Endothelial cell of umbilical vein (primary cell): Measurements from ENCODE around the gene MRPL24. TPM values are rescaled to one million over a fixed set of nuclear protein-coding genes. Genes with fewer than 3 reads are reported as not detected.

Source experiments
- BruUV-seq: library from RNA; stranded (reverse); fragments of 400-500 nt; replicated peaks from 2 replicates; lab custom pipeline; 2021; lab: Mats Ljungman, UMichigan
- CTCF ChIA-PET: fragments of 300-600, 350-600 bp; sonication (Branson Sonifier 250); formaldehyde crosslinking; loops from one replicate; lab custom pipeline; 2021; ENCODE audit warnings: antibody characterized with exemption, inconsistent platforms; lab: Charles Lee
- POLR2A ChIA-PET: fragments of 300-600, 350-600 bp; sonication (Branson Sonifier 250); formaldehyde crosslinking; loops from one replicate; lab custom pipeline; 2021; ENCODE audit warnings: antibody characterized with exemption, inconsistent platforms; lab: Charles Lee
- DNase-seq: peaks from one replicate; pipeline ENCODE4 v3.0.0-alpha.2; 2011; ENCODE audit warnings: low read depth, low spot score
- FAIRE-seq: peaks from 2 replicates; lab custom pipeline; 2011; peaks lifted over from hg19 to GRCh38; lab: Jason Lieb, UNC
- H2AFZ ChIP-seq: 2 replicates; pipeline ENCODE4 v1.6.0; 2012; ENCODE audit warnings: low read depth, low read length, control low read depth, inconsistent platforms
- H3K27ac ChIP-seq: 2 replicates; pipeline ENCODE4 v1.5.1; 2011; ENCODE audit warnings: low read depth, mild to moderate bottlenecking, control low read depth, low read length, moderate library complexity; ENCODE audit not compliant: insufficient read depth
- H3K27me3 ChIP-seq, 2 experiments: 2 replicates each; pipeline versions ENCODE4 v1.6.0 to v1.6.1; 2011; ENCODE audit warnings: low read length in 2 of 2, mixed read lengths in 1 of 2; ENCODE audit not compliant: control insufficient read depth in 2 of 2, insufficient read depth in 2 of 2
- H3K36me3 ChIP-seq, 2 experiments: 2 replicates in 1 of 2; 3 replicates in 1 of 2; pipeline ENCODE4 v1.5.1; 2011; ENCODE audit warnings: low read length in 2 of 2, mild to moderate bottlenecking in 1 of 2, moderate library complexity in 1 of 2; ENCODE audit not compliant: control insufficient read depth in 2 of 2, insufficient read depth in 2 of 2; ENCODE audit errors: extremely low read depth in 1 of 2
- H3K4me1 ChIP-seq: 3 replicates; pipeline ENCODE4 v1.5.1; 2011; ENCODE audit warnings: mild to moderate bottlenecking, low read length; ENCODE audit not compliant: control insufficient read depth, insufficient read depth; ENCODE audit errors: extremely low read depth
- H3K4me2 ChIP-seq: 2 replicates; pipeline ENCODE4 v1.6.1; 2011; ENCODE audit warnings: low read length, control low read depth, mixed read lengths; ENCODE audit not compliant: insufficient read depth
- H3K4me3 ChIP-seq, 3 experiments: fragments of 200-600 bp in 1 of 3; sonication (generic), shearing (Covaris generic) in 1 of 3; replicated peaks in 1 of 3; 2 replicates each; pipeline ENCODE4 v1.5.1; 2011 to 2016; ENCODE audit warnings: control low read depth in 3 of 3, low read length in 3 of 3, mild to moderate bottlenecking in 2 of 3, inconsistent platforms in 1 of 3, low read depth in 1 of 3, moderate library complexity in 1 of 3; ENCODE audit not compliant: insufficient read depth in 1 of 3
- H3K79me2 ChIP-seq: 2 replicates; pipeline ENCODE4 v1.6.0; 2012; ENCODE audit warnings: low read length, inconsistent platforms; ENCODE audit not compliant: control insufficient read depth, insufficient read depth
- H3K9ac ChIP-seq: replicated peaks from 2 replicates; pipeline ENCODE3; 2011; ENCODE audit warnings: low read length, control low read depth; ENCODE audit not compliant: insufficient read depth; ENCODE audit errors: extremely low read depth
- H3K9me1 ChIP-seq: replicated peaks from 3 replicates; pipeline ENCODE4 v1.6.0; 2011; ENCODE audit warnings: mild to moderate bottlenecking, low read length; ENCODE audit not compliant: control insufficient read depth, insufficient read depth; ENCODE audit errors: extremely low read depth
- H3K9me3 ChIP-seq: replicated peaks from 2 replicates; pipeline ENCODE4 v1.5.1; 2012; ENCODE audit warnings: low read length, inconsistent platforms; ENCODE audit not compliant: control insufficient read depth, insufficient read depth
- H4K20me1 ChIP-seq: replicated peaks from 2 replicates; pipeline ENCODE3; 2011; ENCODE audit warnings: mild to moderate bottlenecking, low read length; ENCODE audit not compliant: control insufficient read depth, insufficient read depth; ENCODE audit errors: extremely low read depth
- EZH2 ChIP-seq: IDR thresholded peaks from 2 replicates; pipeline ENCODE4 v1.6.1; 2012; ENCODE audit warnings: borderline replicate concordance, low read depth, mild to moderate bottlenecking, moderate library complexity, low read length, inconsistent platforms; ENCODE audit not compliant: severe bottlenecking
- FOS ChIP-seq: IDR thresholded peaks from 2 replicates; pipeline ENCODE4 v1.6.1; 2011; ENCODE audit warnings: mild to moderate bottlenecking, low read length, moderate library complexity, borderline replicate concordance; ENCODE audit not compliant: insufficient read depth
- GATA2 ChIP-seq: IDR thresholded peaks from 2 replicates; pipeline ENCODE4 v1.7.0; 2011; ENCODE audit warnings: low read depth, mild to moderate bottlenecking, moderate library complexity, mixed read lengths, low read length; ENCODE audit not compliant: insufficient read length, insufficient read depth
- JUN ChIP-seq: IDR thresholded peaks from 2 replicates; pipeline ENCODE4 v1.6.1; 2011; ENCODE audit warnings: borderline replicate concordance, low read depth; ENCODE audit not compliant: insufficient read length, insufficient read depth
- MAX ChIP-seq: IDR thresholded peaks from 2 replicates; pipeline ENCODE4 v1.6.1; 2011; ENCODE audit not compliant: insufficient read depth, insufficient read length
- POLR2AphosphoS5 ChIP-seq: IDR thresholded peaks from 2 replicates; pipeline ENCODE4 v1.6.1; 2012; ENCODE audit warnings: low read depth, mild to moderate bottlenecking, control low read depth, low read length, moderate library complexity; ENCODE audit not compliant: insufficient read depth
- dilution Hi-C: fragments of 300-500 bp; cut with MboI; formaldehyde crosslinking; loops from one replicate; pipeline ENCODE4 v1.15.0; 2019; ENCODE audit warnings: low sequenced_read_pairs; ENCODE audit not compliant: extremely low pct_ligation_motif_present
- intact Hi-C: fragments of 100-400 bp; cut with micrococcal nuclease; formaldehyde crosslinking; loops from one replicate; pipeline ENCODE4 v1.10.0; 2022
- polyA plus RNA-seq, 4 experiments: library from polyadenylated mRNA; depleted of rRNA in 3 of 4; stranded (reverse) in 3 of 4; unstranded in 1 of 4; fragments of >200 nt; gene quantifications; 2 replicates each; pipeline versions ENCODE4 v1.2.1 to v1.2.3, GENCODE V29; 2011 to 2012; ENCODE audit warnings: missing spikeins in 1 of 4
- total RNA-seq: library from RNA; stranded (reverse); gene quantifications from 2 replicates; pipeline ENCODE4 v1.2.3, GENCODE V29; 2021
- TF ChIP-seq, protein P1 (sequence below), 2 donors: IDR thresholded peaks; 1 replicate in 1 of 2; 2 replicates in 1 of 2; pipeline ENCODE4 v1.5.1; 2011; ENCODE audit warnings: low read length in 2 of 2, mild to moderate bottlenecking in 2 of 2, moderate library complexity in 2 of 2, control low read depth in 1 of 2, inconsistent platforms in 1 of 2, low read depth in 1 of 2; ENCODE audit not compliant: insufficient read depth in 1 of 2; ENCODE audit errors: extremely low read depth in 1 of 2

Gene MRPL24
- total and polyA plus RNA-seq, 2 donors (not counting 3 experiments of a cell fraction or from before 2014, with no cell fraction given), result 47.9 to 77.7 TPM

GRCh38 chr1:156726549-156727226 lies 14.2 kb downstream of the MRPL24 start:
- H3K4me3 ChIP-seq, result peak overlapping the region in 1 of 3 experiments; percentile 79

More at GRCh38 chr1:156726549-156727226, 14.2 kb downstream of the MRPL24 start:
- ChIA-PET CTCF (interaction anchor here (0.6 to 5.3 kb wide), 71 partner anchors 8 to 201 kb away, joined by 3 to 546 read pairs (median 6); partner anchors contain the start of genes CRABP2, HDGF, INSRR and LRRC71), POLR2A (interaction anchor here (1.7 kb wide), 1 partner anchor 37 kb away, joined by 6 read pairs; no protein-coding TSS in a partner anchor)
- DNase-seq (peak; percentile 62), FAIRE-seq (peak; percentile 78)
- H3K27me3 ChIP-seq, result no peaks in the 10 kb centered on the region
- no peaks in the 10 kb centered on the region for H3K9me3 ChIP-seq
- H4K20me1 ChIP-seq, result peaks cover 7% of the 10 kb centered on the region
- peak overlapping the region; percentile 89 for H3K4me2 ChIP-seq
- H3K9ac ChIP-seq, result no peak overlapping the region
- intact Hi-C loops, result loop anchor here (1.0 kb wide), 6 partner anchors 37 to 201 kb away; partner anchors contain the start of gene NTRK1
- no peak for TF ChIP-seq MAX
- TF ChIP-seq POLR2AphosphoS5, result no peak
- TF ChIP-seq, protein P1, sequence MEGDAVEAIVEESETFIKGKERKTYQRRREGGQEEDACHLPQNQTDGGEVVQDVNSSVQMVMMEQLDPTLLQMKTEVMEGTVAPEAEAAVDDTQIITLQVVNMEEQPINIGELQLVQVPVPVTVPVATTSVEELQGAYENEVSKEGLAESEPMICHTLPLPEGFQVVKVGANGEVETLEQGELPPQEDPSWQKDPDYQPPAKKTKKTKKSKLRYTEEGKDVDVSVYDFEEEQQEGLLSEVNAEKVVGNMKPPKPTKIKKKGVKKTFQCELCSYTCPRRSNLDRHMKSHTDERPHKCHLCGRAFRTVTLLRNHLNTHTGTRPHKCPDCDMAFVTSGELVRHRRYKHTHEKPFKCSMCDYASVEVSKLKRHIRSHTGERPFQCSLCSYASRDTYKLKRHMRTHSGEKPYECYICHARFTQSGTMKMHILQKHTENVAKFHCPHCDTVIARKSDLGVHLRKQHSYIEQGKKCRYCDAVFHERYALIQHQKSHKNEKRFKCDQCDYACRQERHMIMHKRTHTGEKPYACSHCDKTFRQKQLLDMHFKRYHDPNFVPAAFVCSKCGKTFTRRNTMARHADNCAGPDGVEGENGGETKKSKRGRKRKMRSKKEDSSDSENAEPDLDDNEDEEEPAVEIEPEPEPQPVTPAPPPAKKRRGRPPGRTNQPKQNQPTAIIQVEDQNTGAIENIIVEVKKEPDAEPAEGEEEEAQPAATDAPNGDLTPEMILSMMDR (IDR thresholded peaks at IDR 0.05; ENCODE audit: extremely low read depth in 1 of 2, insufficient read depth in 1 of 2, low read depth in 1 of 2, low read length in 2 of 2), result peak; percentile 66 to 69
- TF ChIP-seq JUN, result no peak
- no peak for TF ChIP-seq FOS
- TF ChIP-seq GATA2, result no peak
- TF ChIP-seq EZH2, result no peak
- H3K27ac ChIP-seq, result no peak overlapping the region
- no peaks in the 10 kb centered on the region for H3K9me1 ChIP-seq
- no TSS peak for BruUV-seq
- H3K4me1 ChIP-seq, result peaks cover 32% of the 10 kb centered on the region
- peaks cover 55% of the 10 kb centered on the region for H3K79me2 ChIP-seq
- dilution Hi-C loops, result no loop called here
- H3K36me3 ChIP-seq, result peaks cover 10 to 18% of the 10 kb centered on the region in 2 experiments
- H2AFZ ChIP-seq, result no peak overlapping the region
